Measurements from ENCODE around the gene ARHGEF33.

DNA sequence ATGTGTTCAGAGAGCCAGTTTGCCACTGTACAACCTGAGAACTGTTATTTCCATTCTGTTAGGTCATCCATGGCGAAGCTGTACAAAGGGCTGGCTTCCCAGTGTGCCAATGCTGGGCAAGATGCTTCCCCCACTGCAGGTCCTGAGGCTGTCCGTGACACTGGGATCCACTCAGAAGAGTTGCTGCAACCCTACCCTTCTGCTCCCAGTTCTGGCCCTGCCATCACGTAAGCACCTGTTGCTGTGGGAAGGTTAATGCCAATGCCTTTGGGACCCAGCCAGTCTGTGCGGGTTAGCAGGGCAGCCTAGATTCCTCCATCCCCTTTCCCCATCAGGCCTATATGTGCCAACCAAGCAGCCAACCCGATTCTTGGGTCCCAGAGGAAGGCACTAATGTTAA, 68.3 kb downstream of the ARHGEF33 start:
- TF ChIP-seq, protein P1, sequence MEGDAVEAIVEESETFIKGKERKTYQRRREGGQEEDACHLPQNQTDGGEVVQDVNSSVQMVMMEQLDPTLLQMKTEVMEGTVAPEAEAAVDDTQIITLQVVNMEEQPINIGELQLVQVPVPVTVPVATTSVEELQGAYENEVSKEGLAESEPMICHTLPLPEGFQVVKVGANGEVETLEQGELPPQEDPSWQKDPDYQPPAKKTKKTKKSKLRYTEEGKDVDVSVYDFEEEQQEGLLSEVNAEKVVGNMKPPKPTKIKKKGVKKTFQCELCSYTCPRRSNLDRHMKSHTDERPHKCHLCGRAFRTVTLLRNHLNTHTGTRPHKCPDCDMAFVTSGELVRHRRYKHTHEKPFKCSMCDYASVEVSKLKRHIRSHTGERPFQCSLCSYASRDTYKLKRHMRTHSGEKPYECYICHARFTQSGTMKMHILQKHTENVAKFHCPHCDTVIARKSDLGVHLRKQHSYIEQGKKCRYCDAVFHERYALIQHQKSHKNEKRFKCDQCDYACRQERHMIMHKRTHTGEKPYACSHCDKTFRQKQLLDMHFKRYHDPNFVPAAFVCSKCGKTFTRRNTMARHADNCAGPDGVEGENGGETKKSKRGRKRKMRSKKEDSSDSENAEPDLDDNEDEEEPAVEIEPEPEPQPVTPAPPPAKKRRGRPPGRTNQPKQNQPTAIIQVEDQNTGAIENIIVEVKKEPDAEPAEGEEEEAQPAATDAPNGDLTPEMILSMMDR (IDR thresholded peaks at IDR 0.05; ENCODE audit: low read depth, low read length): no peak
- TF ChIP-seq MYC (IDR thresholded peaks at IDR 0.05; ENCODE audit: low read depth, low read length): no peak
- no peak for TF ChIP-seq POLR2A (IDR thresholded peaks at IDR 0.05; ENCODE audit: extremely low read depth, insufficient read length)
- TF ChIP-seq, protein P2, sequence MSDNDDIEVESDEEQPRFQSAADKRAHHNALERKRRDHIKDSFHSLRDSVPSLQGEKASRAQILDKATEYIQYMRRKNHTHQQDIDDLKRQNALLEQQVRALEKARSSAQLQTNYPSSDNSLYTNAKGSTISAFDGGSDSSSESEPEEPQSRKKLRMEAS (IDR thresholded peaks at IDR 0.05; ENCODE audit: low read depth, low read length): no peak
